Astrocyte (in vitro differentiated cells and primary cell): ENCODE data around the gene TACSTD2.

Experiments used
- EZH2 ChIP-seq: IDR thresholded peaks from 2 replicates; pipeline ENCODE4 v1.6.1; 2012; ENCODE audit warnings: mild to moderate bottlenecking, low read length, inconsistent platforms; ENCODE audit not compliant: insufficient read depth
- TF ChIP-seq, protein P1 (sequence below): IDR thresholded peaks from 2 replicates; pipeline ENCODE4 v1.5.1; 2011; ENCODE audit warnings: low read depth, mild to moderate bottlenecking, inconsistent platforms, low read length, moderate library complexity; ENCODE audit not compliant: insufficient read depth

DNA sequence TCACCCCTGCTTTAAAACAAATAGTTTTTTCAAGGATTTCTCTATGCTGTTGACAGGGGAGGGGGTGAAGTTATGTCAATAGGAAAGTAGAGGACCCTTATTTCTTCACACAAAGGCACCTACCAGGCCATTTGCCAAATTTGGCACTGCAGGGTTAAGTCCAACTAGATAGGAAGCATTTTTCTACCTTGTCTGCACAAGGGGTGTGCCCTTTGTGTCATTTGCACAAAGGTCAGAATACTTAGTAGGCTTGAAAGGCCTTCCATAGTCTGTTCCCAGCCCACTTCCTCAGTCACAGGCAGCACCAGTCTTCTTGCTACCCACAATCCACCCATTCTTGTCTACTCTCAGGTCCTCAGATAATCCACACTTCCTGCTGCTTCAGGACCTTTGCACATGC, 7.0 kb downstream of the TACSTD2 start:
- TF ChIP-seq, protein P1, sequence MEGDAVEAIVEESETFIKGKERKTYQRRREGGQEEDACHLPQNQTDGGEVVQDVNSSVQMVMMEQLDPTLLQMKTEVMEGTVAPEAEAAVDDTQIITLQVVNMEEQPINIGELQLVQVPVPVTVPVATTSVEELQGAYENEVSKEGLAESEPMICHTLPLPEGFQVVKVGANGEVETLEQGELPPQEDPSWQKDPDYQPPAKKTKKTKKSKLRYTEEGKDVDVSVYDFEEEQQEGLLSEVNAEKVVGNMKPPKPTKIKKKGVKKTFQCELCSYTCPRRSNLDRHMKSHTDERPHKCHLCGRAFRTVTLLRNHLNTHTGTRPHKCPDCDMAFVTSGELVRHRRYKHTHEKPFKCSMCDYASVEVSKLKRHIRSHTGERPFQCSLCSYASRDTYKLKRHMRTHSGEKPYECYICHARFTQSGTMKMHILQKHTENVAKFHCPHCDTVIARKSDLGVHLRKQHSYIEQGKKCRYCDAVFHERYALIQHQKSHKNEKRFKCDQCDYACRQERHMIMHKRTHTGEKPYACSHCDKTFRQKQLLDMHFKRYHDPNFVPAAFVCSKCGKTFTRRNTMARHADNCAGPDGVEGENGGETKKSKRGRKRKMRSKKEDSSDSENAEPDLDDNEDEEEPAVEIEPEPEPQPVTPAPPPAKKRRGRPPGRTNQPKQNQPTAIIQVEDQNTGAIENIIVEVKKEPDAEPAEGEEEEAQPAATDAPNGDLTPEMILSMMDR: no peak
- TF ChIP-seq EZH2: no peak
